B cell (primary cell): ENCODE measurements around the gene MAPRE2. TPM values are rescaled to one million over a fixed set of nuclear protein-coding genes. Genes with fewer than 3 reads are reported as not detected.

Experiments
- ATAC-seq: fragments of 200-7000 bp; cut with Tn5 transposase; one replicate; pipeline ENCODE4 v1.10.0; 2021; ENCODE audit warnings: low read depth, mild to moderate bottlenecking, moderate number of reproducible peaks, moderate library complexity
- CTCF ChIA-PET: fragments of 350-600 bp; sonication (Branson Sonifier 250); formaldehyde crosslinking; loops from one replicate; lab custom pipeline; 2021; ENCODE audit warnings: antibody characterized with exemption, inconsistent platforms; lab: Charles Lee
- POLR2A ChIA-PET: fragments of 350-600 bp; sonication (Branson Sonifier 250); formaldehyde crosslinking; loops from one replicate; lab custom pipeline; 2021; ENCODE audit warnings: antibody characterized with exemption; lab: Charles Lee
- DNase-seq: peaks from one replicate; pipeline ENCODE4 v3.0.0; 2013
- H2AFZ ChIP-seq: 2 replicates; pipeline ENCODE4 v1.6.1; 2012; ENCODE audit warnings: mild to moderate bottlenecking, low read depth, low read length; ENCODE audit not compliant: insufficient read depth, poor library complexity, severe bottlenecking
- H3K27ac ChIP-seq, 2 donors: 1 replicate in 1 of 2; 2 replicates in 1 of 2; pipeline ENCODE4 v1.5.1; 2012 to 2013; ENCODE audit warnings: low read length in 2 of 2, mild to moderate bottlenecking in 2 of 2, moderate library complexity in 1 of 2
- H3K27me3 ChIP-seq, 4 experiments: fragments of 200-600 bp in 1 of 4; sonication (generic) in 1 of 4; replicated peaks in 1 of 4; 1 replicate in 2 of 4; 2 replicates in 2 of 4; pipeline versions ENCODE4 v1.6.1 to v1.7.0; 2013 to 2016; ENCODE audit warnings: low read length in 3 of 4, mild to moderate bottlenecking in 2 of 4, mixed read lengths in 1 of 4, moderate library complexity in 1 of 4; ENCODE audit not compliant: insufficient read depth in 4 of 4, control insufficient read depth in 3 of 4; ENCODE audit errors: control extremely low read depth in 1 of 4
- H3K36me3 ChIP-seq, 2 experiments: replicated peaks in 1 of 2; 1 replicate in 1 of 2; 2 replicates in 1 of 2; pipeline versions ENCODE4 v1.6.1 to v1.7.1; 2013; ENCODE audit warnings: low read length in 1 of 2; ENCODE audit not compliant: insufficient read depth in 2 of 2, control insufficient read depth in 1 of 2; ENCODE audit errors: control extremely low read depth in 1 of 2, extremely low read depth in 1 of 2
- H3K4me1 ChIP-seq, 2 donors: fragments of 200-600 bp in 1 of 2; sonication (generic) in 1 of 2; 1 replicate in 1 of 2; 2 replicates in 1 of 2; pipeline versions ENCODE4 v1.5.1 to v1.6.1; 2013 to 2017; ENCODE audit warnings: low read length in 2 of 2; ENCODE audit not compliant: control insufficient read depth in 2 of 2, insufficient read depth in 2 of 2
- H3K4me2 ChIP-seq: replicated peaks from 2 replicates; pipeline ENCODE3; 2012; ENCODE audit warnings: mild to moderate bottlenecking, low read depth, low read length; ENCODE audit not compliant: poor library complexity, severe bottlenecking
- H3K4me3 ChIP-seq, 5 experiments: fragments of 200-600 bp in 1 of 5; sonication (generic) in 1 of 5; 1 replicate in 3 of 5; 2 replicates in 2 of 5; pipeline versions ENCODE4 v1.5.1 to v1.7.0; 2011 to 2016; ENCODE audit warnings: low read length in 4 of 5, mild to moderate bottlenecking in 4 of 5, low read depth in 2 of 5, control low read depth in 1 of 5, moderate library complexity in 1 of 5; ENCODE audit not compliant: insufficient read depth in 1 of 5; ENCODE audit errors: control extremely low read depth in 1 of 5, extremely low read depth in 1 of 5
- H3K79me2 ChIP-seq: fragments of 200-600 bp; sonication (generic); one replicate; pipeline ENCODE4 v1.6.0; 2016; ENCODE audit warnings: low read length; ENCODE audit not compliant: control insufficient read depth, insufficient read depth
- H3K9ac ChIP-seq: fragments of 200-600 bp; sonication (generic); 2 replicates; pipeline ENCODE4 v1.6.1; 2017; ENCODE audit warnings: mild to moderate bottlenecking, low read length, moderate library complexity
- H3K9me3 ChIP-seq, 3 donors: one replicate each; pipeline versions ENCODE4 v1.6.1 to v1.7.1; 2013; ENCODE audit warnings: low read length in 2 of 3; ENCODE audit not compliant: control insufficient read depth in 2 of 3, insufficient read depth in 1 of 3; ENCODE audit errors: control extremely low read depth in 1 of 3
- H4K20me1 ChIP-seq: 2 replicates; pipeline ENCODE4 v1.6.0; 2012; ENCODE audit warnings: mild to moderate bottlenecking, low read length; ENCODE audit not compliant: insufficient read depth, control insufficient read depth, poor library complexity, severe bottlenecking
- H3K27ac Mint-ChIP-seq: one replicate; pipeline ENCODE4 v1.8.0; 2021; ENCODE audit warnings: mixed read lengths
- H3K27me3 Mint-ChIP-seq: one replicate; pipeline ENCODE4 v1.8.0; 2021; ENCODE audit warnings: mixed read lengths
- H3K4me1 Mint-ChIP-seq: one replicate; pipeline ENCODE4 v1.8.0; 2021; ENCODE audit warnings: mixed read lengths
- H3K4me3 Mint-ChIP-seq: one replicate; pipeline ENCODE4 v1.8.0; 2021; ENCODE audit warnings: mixed read lengths
- H3K9me3 Mint-ChIP-seq: one replicate; pipeline ENCODE4 v1.8.0; 2022; ENCODE audit warnings: mixed read lengths; ENCODE audit not compliant: insufficient read depth
- EZH2 ChIP-seq: IDR thresholded peaks from 2 replicates; pipeline ENCODE4 v1.6.1; 2012; ENCODE audit warnings: borderline replicate concordance, low read depth, mild to moderate bottlenecking, moderate library complexity, low read length; ENCODE audit not compliant: insufficient read depth, poor library complexity, severe bottlenecking
- WGBS: methylation state at CpG from one replicate; pipeline ENCODE4 v1.1.5; 2013; ENCODE audit warnings: missing lambda C conversion rate; ENCODE audit not compliant: insufficient coverage; 5-methylcytosine and 5-hydroxymethylcytosine counted together
- intact Hi-C: fragments of 100-400 bp; cut with micrococcal nuclease; formaldehyde crosslinking; loops from one replicate; pipeline ENCODE4 v1.10.0; 2022
- polyA plus RNA-seq: library from polyadenylated mRNA; depleted of rRNA; stranded (reverse); fragments of >200 nt; gene quantifications from 2 replicates; pipeline ENCODE4 v1.2.3, GENCODE V29; 2012
- total RNA-seq, 2 donors: library from RNA; stranded (reverse); fragments of 120-200 nt in 1 of 2; gene quantifications; 1 replicate in 1 of 2; 2 replicates in 1 of 2; pipeline versions ENCODE4 v1.2.3 to v1.2.4, GENCODE V29; 2013 to 2022
- TF ChIP-seq, protein P1 (sequence below): fragments of 200-600 bp; IDR thresholded peaks from one replicate; pipeline ENCODE4 v1.8.0; 2022; ENCODE audit warnings: antibody characterized with exemption, mild to moderate bottlenecking

Gene MAPRE2
- total and polyA plus RNA-seq, 2 donors (not counting 1 experiment from before 2014, with no cell fraction given), result 36.7 to 63.3 TPM

DNA sequence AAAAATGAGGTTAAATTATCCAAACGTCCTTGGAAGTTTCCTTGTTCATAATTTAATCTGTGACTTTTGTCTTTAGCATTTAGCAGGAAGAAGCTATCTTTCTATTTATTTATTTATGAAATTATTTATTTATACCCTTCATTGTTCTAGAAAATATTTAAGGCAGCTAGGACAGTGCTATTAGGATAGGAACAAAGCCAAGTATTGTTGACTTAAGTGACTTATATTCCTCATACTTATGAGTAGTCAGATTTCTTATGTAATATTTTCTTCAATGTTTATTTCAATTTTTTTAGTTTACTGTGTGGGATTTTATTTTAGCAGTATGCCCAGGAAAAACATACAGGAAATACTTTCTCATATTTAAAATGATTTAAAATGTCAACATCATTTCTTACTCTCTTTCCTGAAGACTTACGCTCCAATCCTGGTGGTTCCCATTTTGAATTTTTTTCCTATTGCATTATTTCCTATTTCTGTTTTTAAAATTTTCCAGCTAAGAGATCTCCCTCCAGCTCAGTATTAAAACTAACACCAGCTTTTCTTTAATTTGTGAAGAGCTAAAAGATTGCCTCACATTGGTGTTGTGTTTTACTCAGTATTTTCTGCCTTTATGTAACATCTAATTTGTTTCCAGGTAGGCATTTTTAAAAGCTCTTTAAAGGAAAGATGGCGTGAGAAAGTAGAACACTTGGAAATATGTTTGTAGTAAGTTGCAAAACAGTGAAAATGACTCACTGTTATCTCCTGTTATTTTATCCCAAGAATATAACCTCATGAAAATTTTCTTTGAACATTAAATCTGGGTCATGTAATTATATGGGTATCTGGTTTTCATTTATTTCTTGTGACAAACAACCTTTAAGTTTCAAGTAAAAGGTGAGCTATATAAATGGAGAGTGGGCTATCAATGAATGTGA lies 32.2 kb downstream of the MAPRE2 start:
- no peak overlapping the region for H3K27ac Mint-ChIP-seq
- peak overlapping the region; percentile 30 for H3K4me2 ChIP-seq
- peaks cover 76% of the 10 kb centered on the region for H3K79me2 ChIP-seq
- DNase-seq (no peak), ATAC-seq (no peak)
- POLR2A ChIA-PET, result interaction anchor here (0.6 kb wide), 1 partner anchor 868 kb away, joined by 3 read pairs; no protein-coding TSS in a partner anchor
- H3K27ac ChIP-seq, result peak overlapping the region in 1 of 2 donors; percentile 65
- H3K4me1 Mint-ChIP-seq, result peaks cover 52% of the 10 kb centered on the region
- H3K27me3 ChIP-seq, result no peaks in the 10 kb centered on the region
- peaks cover 36% of the 10 kb centered on the region for H4K20me1 ChIP-seq
- H3K9me3 Mint-ChIP-seq, result no peaks in the 10 kb centered on the region
- no peaks in the 10 kb centered on the region for H3K9me3 ChIP-seq
- no peak overlapping the region for H3K9ac ChIP-seq
- H3K27me3 Mint-ChIP-seq, result no peaks in the 10 kb centered on the region
- H2AFZ ChIP-seq, result no peak overlapping the region
- peaks cover 13 to 21% of the 10 kb centered on the region in 2 experiments for H3K36me3 ChIP-seq
- TF ChIP-seq, protein P1, sequence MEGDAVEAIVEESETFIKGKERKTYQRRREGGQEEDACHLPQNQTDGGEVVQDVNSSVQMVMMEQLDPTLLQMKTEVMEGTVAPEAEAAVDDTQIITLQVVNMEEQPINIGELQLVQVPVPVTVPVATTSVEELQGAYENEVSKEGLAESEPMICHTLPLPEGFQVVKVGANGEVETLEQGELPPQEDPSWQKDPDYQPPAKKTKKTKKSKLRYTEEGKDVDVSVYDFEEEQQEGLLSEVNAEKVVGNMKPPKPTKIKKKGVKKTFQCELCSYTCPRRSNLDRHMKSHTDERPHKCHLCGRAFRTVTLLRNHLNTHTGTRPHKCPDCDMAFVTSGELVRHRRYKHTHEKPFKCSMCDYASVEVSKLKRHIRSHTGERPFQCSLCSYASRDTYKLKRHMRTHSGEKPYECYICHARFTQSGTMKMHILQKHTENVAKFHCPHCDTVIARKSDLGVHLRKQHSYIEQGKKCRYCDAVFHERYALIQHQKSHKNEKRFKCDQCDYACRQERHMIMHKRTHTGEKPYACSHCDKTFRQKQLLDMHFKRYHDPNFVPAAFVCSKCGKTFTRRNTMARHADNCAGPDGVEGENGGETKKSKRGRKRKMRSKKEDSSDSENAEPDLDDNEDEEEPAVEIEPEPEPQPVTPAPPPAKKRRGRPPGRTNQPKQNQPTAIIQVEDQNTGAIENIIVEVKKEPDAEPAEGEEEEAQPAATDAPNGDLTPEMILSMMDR, result no peak
- no peak for TF ChIP-seq EZH2
- peaks cover 7 to 17% of the 10 kb centered on the region in 2 donors for H3K4me1 ChIP-seq
- CTCF ChIA-PET, result interaction anchor here (0.7 to 5.0 kb wide), 8 partner anchors 10 to 72 kb away, joined by 3 to 33 read pairs (median 6); partner anchors contain the start of gene MAPRE2
- H3K4me3 Mint-ChIP-seq, result no peak overlapping the region
- no peak overlapping the region for H3K4me3 ChIP-seq
- intact Hi-C loops, result loop anchor here (5.0 kb wide), 2 partner anchors 34 to 46 kb away; no protein-coding TSS in a partner anchor
- WGBS, result no CpG with 5 or more reads among the region's 3 CpGs
